MM.1S (cell line): ENCODE measurements around the gene GUCA2B.

Source experiments
- DNase-seq: peaks from one replicate; pipeline ENCODE4 v3.0.0-alpha.2; 2015
- H2AFZ ChIP-seq: fragments of 300-600 bp; sonication (generic); 2 replicates; pipeline ENCODE4 v1.6.0; 2016; ENCODE audit warnings: antibody characterized with exemption, low read length
- H3F3A ChIP-seq: fragments of 300-600 bp; sonication (generic); 2 replicates; pipeline ENCODE4 v1.6.1; 2016; ENCODE audit warnings: mild to moderate bottlenecking, antibody characterized with exemption, low read length, moderate library complexity, mixed read lengths; ENCODE audit not compliant: insufficient read depth
- H3K27ac ChIP-seq: fragments of 300-600 bp; sonication (generic); 2 replicates; pipeline ENCODE4 v1.5.1; 2016; ENCODE audit warnings: mild to moderate bottlenecking, low read length
- H3K27me3 ChIP-seq: fragments of 300-600 bp; sonication (generic); replicated peaks from 2 replicates; pipeline ENCODE4 v1.6.0; 2016; ENCODE audit warnings: low read length; ENCODE audit not compliant: insufficient read depth
- H3K36me3 ChIP-seq: fragments of 300-600 bp; sonication (generic); replicated peaks from 2 replicates; pipeline ENCODE4 v1.6.1; 2016; ENCODE audit warnings: mild to moderate bottlenecking, low read length, mixed read lengths; ENCODE audit not compliant: insufficient read depth
- H3K4me1 ChIP-seq: fragments of 300-600 bp; sonication (generic); 2 replicates; pipeline ENCODE4 v1.6.1; 2016; ENCODE audit warnings: low read length, mixed read lengths
- H3K4me2 ChIP-seq: fragments of 300-600 bp; sonication (generic); 2 replicates; pipeline ENCODE4 v1.6.0; 2016; ENCODE audit warnings: low read depth, low read length
- H3K4me3 ChIP-seq: fragments of 300-600 bp; sonication (generic); 2 replicates; pipeline ENCODE4 v1.5.1; 2016; ENCODE audit warnings: low read length, mixed read lengths
- H3K79me2 ChIP-seq: fragments of 300-600 bp; sonication (generic); 2 replicates; pipeline ENCODE4 v1.6.1; 2016; ENCODE audit warnings: mixed run types, low read length, mixed read lengths
- H3K9ac ChIP-seq: fragments of 300-600 bp; sonication (generic); 2 replicates; pipeline ENCODE4 v1.6.1; 2016; ENCODE audit warnings: low read length, mixed read lengths
- H3K9me2 ChIP-seq: fragments of 300-600 bp; sonication (generic); replicated peaks from 2 replicates; pipeline ENCODE4 v1.6.1; 2016; ENCODE audit warnings: mild to moderate bottlenecking, low read length, mixed read lengths; ENCODE audit not compliant: insufficient read depth
- H3K9me3 ChIP-seq: fragments of 300-600 bp; sonication (generic); replicated peaks from 2 replicates; pipeline ENCODE4 v1.6.1; 2016; ENCODE audit warnings: mild to moderate bottlenecking, low read length, mixed read lengths; ENCODE audit not compliant: insufficient read depth
- H4K20me1 ChIP-seq: fragments of 300-600 bp; sonication (generic); 2 replicates; pipeline ENCODE4 v1.6.1; 2016; ENCODE audit warnings: mild to moderate bottlenecking, low read length, moderate library complexity, mixed read lengths; ENCODE audit not compliant: insufficient read depth
- CTCF ChIP-seq: fragments of 300-600 bp; sonication (generic); IDR thresholded peaks from 2 replicates; pipeline ENCODE4 v1.5.1; 2016; ENCODE audit warnings: antibody characterized with exemption, low read length, mixed read lengths
- EZH2 ChIP-seq: fragments of 300-600 bp; sonication (generic); optimal IDR thresholded peaks from 2 replicates; pipeline ENCODE3; 2017; ENCODE audit warnings: low read depth, mild to moderate bottlenecking, antibody characterized with exemption, low read length, mixed read lengths
- EZH2phosphoT487 ChIP-seq: fragments of 300-600 bp; sonication (generic); IDR thresholded peaks from 2 replicates; pipeline ENCODE4 v1.6.1; 2018; ENCODE audit warnings: antibody characterized with exemption, low read length

The GUCA2B gene

GRCh38 chr1:42109600-42109999 is 43.6 kb upstream of the GUCA2B start:
- no peak overlapping the region for H2AFZ ChIP-seq
- TF ChIP-seq EZH2: no peak
- no peak for TF ChIP-seq EZH2phosphoT487
- TF ChIP-seq CTCF: no peak
- H3K9me2 ChIP-seq: no peaks in the 10 kb centered on the region
- no peaks in the 10 kb centered on the region for H3K36me3 ChIP-seq
- H3F3A ChIP-seq: no peaks in the 10 kb centered on the region
- H3K4me3 ChIP-seq: no peak overlapping the region
- no peak overlapping the region for H3K4me2 ChIP-seq
- DNase-seq: no peak
- H3K9me3 ChIP-seq: no peaks in the 10 kb centered on the region
- H3K27ac ChIP-seq: no peak overlapping the region
- H3K9ac ChIP-seq: no peak overlapping the region
- H3K4me1 ChIP-seq: no peaks in the 10 kb centered on the region
- H4K20me1 ChIP-seq: no peaks in the 10 kb centered on the region
- H3K27me3 ChIP-seq: no peaks in the 10 kb centered on the region
- H3K79me2 ChIP-seq: no peaks in the 10 kb centered on the region

DNA sequence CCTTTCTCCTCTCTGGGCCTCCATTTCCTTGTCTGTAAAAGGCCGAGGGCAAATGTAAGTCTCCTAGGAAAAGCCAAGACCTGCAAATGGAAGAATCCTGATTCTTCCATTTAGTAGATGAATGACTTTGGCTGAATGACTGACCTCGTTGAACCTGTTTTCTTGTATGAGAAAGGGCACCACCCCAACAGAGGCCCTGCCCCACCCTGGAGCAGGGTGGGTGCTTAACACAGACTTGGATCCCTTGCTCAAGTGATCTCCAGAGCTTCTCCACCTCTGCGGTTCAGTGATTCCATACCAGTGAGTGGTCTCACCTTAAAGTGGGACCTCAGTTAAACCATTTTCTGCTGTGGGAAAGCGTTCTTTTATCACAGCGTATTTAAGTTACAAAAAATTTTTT is 39.0 kb upstream of the GUCA2B start:
- H3K9me3 ChIP-seq: no peaks in the 10 kb centered on the region
- no peak for TF ChIP-seq EZH2phosphoT487
- TF ChIP-seq EZH2: no peak
- no peak for TF ChIP-seq CTCF
- H3K36me3 ChIP-seq: no peaks in the 10 kb centered on the region
- H3K4me1 ChIP-seq: no peaks in the 10 kb centered on the region
- H4K20me1 ChIP-seq: no peaks in the 10 kb centered on the region
- no peak overlapping the region for H3K27ac ChIP-seq
- DNase-seq: no peak
- no peak overlapping the region for H3K9ac ChIP-seq
- H3K4me3 ChIP-seq: no peak overlapping the region
- no peaks in the 10 kb centered on the region for H3F3A ChIP-seq
- no peaks in the 10 kb centered on the region for H3K79me2 ChIP-seq
- H3K27me3 ChIP-seq: no peaks in the 10 kb centered on the region
- H3K9me2 ChIP-seq: no peaks in the 10 kb centered on the region
- no peak overlapping the region for H2AFZ ChIP-seq
- no peak overlapping the region for H3K4me2 ChIP-seq

DNA sequence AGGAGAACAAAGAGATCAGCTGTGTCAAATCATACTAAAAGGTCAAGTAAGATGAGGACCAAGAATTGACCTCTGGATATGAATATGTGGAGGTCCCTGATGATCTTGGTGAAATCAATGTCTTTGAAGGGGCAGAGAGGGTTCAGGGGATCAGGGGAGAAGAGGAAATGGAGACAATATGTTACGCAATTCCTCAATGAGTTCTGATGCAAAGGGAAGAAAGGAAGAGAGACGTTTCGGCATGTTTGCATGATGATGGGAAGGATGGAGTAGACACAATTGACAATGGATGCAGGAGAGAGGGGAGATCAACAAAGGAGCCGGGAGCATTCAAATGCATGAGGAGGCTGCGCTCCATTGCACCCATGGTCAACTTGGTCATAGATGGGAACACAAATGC is 36.0 kb upstream of the GUCA2B start:
- no peak overlapping the region for H3K4me2 ChIP-seq
- no peak overlapping the region for H2AFZ ChIP-seq
- DNase-seq: no peak
- no peaks in the 10 kb centered on the region for H3K9me3 ChIP-seq
- no peak for TF ChIP-seq EZH2
- no peak for TF ChIP-seq CTCF
- TF ChIP-seq EZH2phosphoT487: no peak
- H3K4me3 ChIP-seq: no peak overlapping the region
- no peaks in the 10 kb centered on the region for H3K36me3 ChIP-seq
- H3F3A ChIP-seq: no peaks in the 10 kb centered on the region
- H3K9me2 ChIP-seq: no peaks in the 10 kb centered on the region
- H3K27ac ChIP-seq: no peak overlapping the region
- H3K27me3 ChIP-seq: no peaks in the 10 kb centered on the region
- H3K4me1 ChIP-seq: no peaks in the 10 kb centered on the region
- no peak overlapping the region for H3K9ac ChIP-seq
- no peaks in the 10 kb centered on the region for H4K20me1 ChIP-seq
- H3K79me2 ChIP-seq: no peaks in the 10 kb centered on the region

GRCh38 chr1:42118125-42118524 is 35.1 kb upstream of the GUCA2B start:
- Histone ChIP-seq H3K9me3 (no peaks in the 10 kb centered on the region), H3K4me1 (no peaks in the 10 kb centered on the region), H3K9ac (no peak overlapping the region), H2AFZ (no peak overlapping the region), H3K36me3 (no peaks in the 10 kb centered on the region), H4K20me1 (no peaks in the 10 kb centered on the region), H3K27ac (no peak overlapping the region), H3F3A (no peaks in the 10 kb centered on the region), H3K79me2 (no peaks in the 10 kb centered on the region), H3K9me2 (no peaks in the 10 kb centered on the region), H3K4me2 (no peak overlapping the region), H3K4me3 (no peak overlapping the region), H3K27me3 (no peaks in the 10 kb centered on the region)
- no peak for TF ChIP-seq EZH2phosphoT487
- no peak for TF ChIP-seq EZH2
- TF ChIP-seq CTCF: no peak
- DNase-seq: no peak
